ENCODE data around the gene ARL14EP.

The ARL14EP gene

DNA sequence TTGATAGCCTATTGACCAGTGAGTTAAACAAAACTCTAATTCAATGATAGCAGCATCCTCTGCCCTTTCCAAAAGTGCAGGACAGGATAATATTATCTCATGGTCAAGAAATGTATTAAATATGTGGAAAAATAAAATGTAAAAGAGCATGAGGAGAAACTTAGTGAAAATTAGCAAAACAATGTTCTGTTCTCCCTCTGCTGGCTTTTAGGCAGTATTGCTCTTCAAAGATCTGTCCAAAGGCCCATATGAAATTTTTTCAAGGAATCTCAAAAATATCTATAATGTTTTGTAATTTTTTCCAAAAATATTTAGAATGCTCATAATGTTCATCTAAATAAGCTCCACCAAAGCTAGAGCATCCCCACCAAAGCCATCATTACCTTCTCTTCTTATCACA is 8.3 kb upstream of the ARL14EP start:
- TF ChIP-seq EZH2 (optimal IDR thresholded peaks at IDR 0.05; ENCODE audit: low read depth, low read length): no peak
- no peak for TF ChIP-seq EZH2phosphoT487 (IDR thresholded peaks at IDR 0.05; ENCODE audit: low read length)
- peak; percentile 56 for TF ChIP-seq CTCF (IDR thresholded peaks at IDR 0.05; ENCODE audit: low read length)
- Histone ChIP-seq H3K27me3 (replicated peaks; ENCODE audit: insufficient read depth, low read length) (peaks cover 23% of the 10 kb centered on the region), H3K4me1 (ENCODE audit: low read length) (peaks cover 28% of the 10 kb centered on the region), H3K36me3 (replicated peaks; ENCODE audit: insufficient read depth, low read length) (no peaks in the 10 kb centered on the region), H3K9me2 (replicated peaks; ENCODE audit: insufficient read depth, low read length) (no peaks in the 10 kb centered on the region), H3K4me2 (ENCODE audit: low read depth, low read length) (no peak overlapping the region), H3K9ac (ENCODE audit: low read length) (no peak overlapping the region), H4K20me1 (ENCODE audit: insufficient read depth, low read length) (no peaks in the 10 kb centered on the region), H3F3A (ENCODE audit: insufficient read depth, low read length) (peaks cover 15% of the 10 kb centered on the region), H2AFZ (ENCODE audit: low read length) (no peak overlapping the region), H3K27ac (ENCODE audit: low read length) (no peak overlapping the region), H3K9me3 (replicated peaks; ENCODE audit: insufficient read depth, low read length) (no peaks in the 10 kb centered on the region), H3K79me2 (ENCODE audit: low read length) (no peaks in the 10 kb centered on the region), H3K4me3 (ENCODE audit: low read length) (no peak overlapping the region)
- no peak for DNase-seq

DNA sequence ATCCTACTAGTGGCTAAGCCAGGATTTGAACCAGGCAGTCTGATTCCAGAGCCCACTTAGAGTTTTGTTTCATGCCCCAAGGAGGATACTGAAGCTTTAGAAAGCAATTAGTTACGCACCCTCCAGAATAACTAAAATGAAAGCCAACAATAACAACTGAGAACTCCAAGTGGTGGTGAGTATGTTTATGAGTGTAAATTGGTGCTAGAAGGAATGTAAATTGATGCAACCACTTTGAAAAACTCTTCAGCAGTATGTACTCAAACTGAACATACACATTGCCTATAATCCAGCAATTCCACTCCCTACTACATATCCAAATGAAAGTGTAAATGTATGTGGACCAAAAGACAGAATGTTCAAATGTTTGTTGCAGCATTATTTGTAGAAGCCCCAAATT is 6.7 kb upstream of the ARL14EP start:
- H3K27me3 ChIP-seq (replicated peaks; ENCODE audit: insufficient read depth, low read length): peaks cover 18% of the 10 kb centered on the region
- H3K4me3 ChIP-seq (ENCODE audit: low read length): no peak overlapping the region
- H3K4me2 ChIP-seq (ENCODE audit: low read depth, low read length): no peak overlapping the region
- no peaks in the 10 kb centered on the region for H4K20me1 ChIP-seq (ENCODE audit: insufficient read depth, low read length)
- no peaks in the 10 kb centered on the region for H3K9me3 ChIP-seq (replicated peaks; ENCODE audit: insufficient read depth, low read length)
- no peak overlapping the region for H3K9ac ChIP-seq (ENCODE audit: low read length)
- H3F3A ChIP-seq (ENCODE audit: insufficient read depth, low read length): peaks cover 4% of the 10 kb centered on the region; the same call in 1 of the 2 replicates
- DNase-seq: no peak
- H3K79me2 ChIP-seq (ENCODE audit: low read length): no peaks in the 10 kb centered on the region
- H3K9me2 ChIP-seq (replicated peaks; ENCODE audit: insufficient read depth, low read length): no peaks in the 10 kb centered on the region
- TF ChIP-seq EZH2phosphoT487 (IDR thresholded peaks at IDR 0.05; ENCODE audit: low read length) (no peak), EZH2 (optimal IDR thresholded peaks at IDR 0.05; ENCODE audit: low read depth, low read length) (no peak), CTCF (IDR thresholded peaks at IDR 0.05; ENCODE audit: low read length) (no peak)
- H3K4me1 ChIP-seq (ENCODE audit: low read length): peaks cover 16% of the 10 kb centered on the region
- H3K27ac ChIP-seq (ENCODE audit: low read length): no peak overlapping the region
- H3K36me3 ChIP-seq (replicated peaks; ENCODE audit: insufficient read depth, low read length): no peaks in the 10 kb centered on the region
- H2AFZ ChIP-seq (ENCODE audit: low read length): no peak overlapping the region

- no peaks in the 10 kb centered on the region for H3K9me2 ChIP-seq (replicated peaks; ENCODE audit: insufficient read depth, low read length)
- H2AFZ ChIP-seq (ENCODE audit: low read length): no peak overlapping the region
- H3K4me1 ChIP-seq (ENCODE audit: low read length): peaks cover 14% of the 10 kb centered on the region
- H3K4me3 ChIP-seq (ENCODE audit: low read length): no peak overlapping the region
- H3K9ac ChIP-seq (ENCODE audit: low read length): no peak overlapping the region
- no peaks in the 10 kb centered on the region for H4K20me1 ChIP-seq (ENCODE audit: insufficient read depth, low read length)
- no peaks in the 10 kb centered on the region for H3K36me3 ChIP-seq (replicated peaks; ENCODE audit: insufficient read depth, low read length)
- H3F3A ChIP-seq (ENCODE audit: insufficient read depth, low read length): no peaks in the 10 kb centered on the region
- H3K27me3 ChIP-seq (replicated peaks; ENCODE audit: insufficient read depth, low read length): peaks cover 18% of the 10 kb centered on the region
- H3K4me2 ChIP-seq (ENCODE audit: low read depth, low read length): peak overlapping the region; percentile 34
- no peaks in the 10 kb centered on the region for H3K79me2 ChIP-seq (ENCODE audit: low read length)
- H3K27ac ChIP-seq (ENCODE audit: low read length): no peak overlapping the region
- peak; percentile 46 for DNase-seq
- no peaks in the 10 kb centered on the region for H3K9me3 ChIP-seq (replicated peaks; ENCODE audit: insufficient read depth, low read length)
- TF ChIP-seq CTCF (IDR thresholded peaks at IDR 0.05; ENCODE audit: low read length): no peak
- no peak for TF ChIP-seq EZH2 (optimal IDR thresholded peaks at IDR 0.05; ENCODE audit: low read depth, low read length)
- TF ChIP-seq EZH2phosphoT487 (IDR thresholded peaks at IDR 0.05; ENCODE audit: low read length): no peak
Measured at GRCh38 chr11:30317030-30317429, 5.9 kb upstream of the ARL14EP start.

Data from MM.1S (cell line).